GM10248 (cell line): Measurements from ENCODE around the gene KXD1.
"Not testable (repeated sequence)": the region's sequence is repeated elsewhere in the genome, so short reads cannot be mapped to it uniquely, and the experiment has no call there.

Experiments
- CTCF ChIA-PET: fragments of 300-600 bp; sonication (Branson Sonifier 250); formaldehyde crosslinking; extraction: SDS; loops from one replicate; lab custom pipeline; 2021; ENCODE audit warnings: antibody characterized with exemption; lab: Yijun Ruan, JAX
- POLR2A ChIA-PET: fragments of 350-650 bp; sonication (Branson Sonifier 250); formaldehyde crosslinking; extraction: SDS; loops from one replicate; lab custom pipeline; 2020; ENCODE audit warnings: antibody characterized with exemption; lab: Yijun Ruan, JAX
- DNase-seq: peaks from one replicate; pipeline ENCODE4 v3.0.0; 2012; ENCODE audit errors: extremely low spot score
- CTCF ChIP-seq: IDR thresholded peaks from 2 replicates; pipeline ENCODE4 v1.5.1; 2012; ENCODE audit warnings: mild to moderate bottlenecking, low read depth; ENCODE audit errors: extremely low read depth, missing control alignments, control extremely low read depth

The KXD1 gene

DNA sequence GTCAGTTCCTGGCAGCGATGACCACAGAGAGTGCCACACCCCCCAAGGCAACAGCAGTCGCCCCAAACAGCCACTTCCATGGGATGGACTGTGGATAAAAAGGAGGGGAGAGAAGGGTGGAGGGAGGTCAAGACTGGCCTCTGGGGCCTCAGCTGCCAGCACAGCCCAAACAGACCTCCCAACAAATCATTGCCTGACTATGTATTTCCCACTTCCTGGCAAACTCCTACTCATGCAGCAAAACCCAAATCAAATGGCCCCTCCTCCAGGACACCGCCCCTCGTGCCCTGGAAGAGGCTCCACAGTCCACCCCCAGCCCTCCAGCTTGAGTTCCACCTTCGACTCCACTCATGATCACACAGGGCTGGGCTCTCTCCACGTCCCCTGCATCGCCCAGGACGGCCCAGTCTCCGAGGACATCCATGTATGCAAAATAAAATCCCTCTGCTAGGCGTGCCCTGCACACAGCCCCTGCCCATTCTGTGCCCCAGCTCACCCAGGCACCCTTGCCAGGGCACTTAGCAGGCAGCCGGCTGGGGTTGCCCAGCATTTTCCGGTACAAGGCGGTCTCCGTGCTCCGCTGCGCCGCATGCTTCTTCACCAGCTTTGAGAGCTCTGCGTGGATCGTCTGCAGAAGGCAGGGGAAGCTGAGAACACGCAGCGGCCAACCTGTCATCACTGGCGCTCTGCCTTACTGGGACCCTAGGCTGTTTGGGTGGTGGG lies 25.3 kb upstream of the KXD1 start:
- ChIA-PET CTCF (interaction anchor here (7.7 kb wide), 1 partner anchor 10 kb away, joined by 43 read pairs; the partner anchor contains the start of gene ELL), POLR2A (no interaction called here)
- DNase-seq, result no peak
- no peak for TF ChIP-seq CTCF

DNA sequence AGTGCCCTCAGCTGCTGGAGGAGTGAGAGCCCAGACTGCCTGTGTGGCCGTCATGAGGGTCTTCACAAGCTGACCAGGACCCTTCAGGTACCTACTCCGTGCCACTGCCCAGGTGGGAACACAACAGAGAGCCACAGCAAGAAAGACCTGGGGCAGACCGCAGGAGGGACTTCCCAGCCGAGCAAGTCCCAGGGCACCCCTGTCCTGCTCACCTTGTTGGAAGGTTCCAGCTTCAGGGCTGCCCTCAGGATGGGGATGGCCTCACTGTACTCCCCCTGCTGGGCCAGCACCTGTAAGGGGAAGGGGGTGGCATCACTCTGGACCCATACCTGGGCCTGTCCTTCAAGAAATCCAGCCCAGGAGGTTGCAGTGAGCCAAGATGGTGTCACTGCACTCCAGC lies 24.6 kb upstream of the KXD1 start:
- DNase-seq, result no peak
- POLR2A ChIA-PET, result interaction anchor here (0.5 kb wide), 1 partner anchor 254 kb away, joined by 3 read pairs; no protein-coding TSS in a partner anchor
- CTCF ChIA-PET, result interaction anchor here (7.7 kb wide), 1 partner anchor 11 kb away, joined by 43 read pairs; the partner anchor contains the start of gene ELL
- no peak for TF ChIP-seq CTCF

DNA sequence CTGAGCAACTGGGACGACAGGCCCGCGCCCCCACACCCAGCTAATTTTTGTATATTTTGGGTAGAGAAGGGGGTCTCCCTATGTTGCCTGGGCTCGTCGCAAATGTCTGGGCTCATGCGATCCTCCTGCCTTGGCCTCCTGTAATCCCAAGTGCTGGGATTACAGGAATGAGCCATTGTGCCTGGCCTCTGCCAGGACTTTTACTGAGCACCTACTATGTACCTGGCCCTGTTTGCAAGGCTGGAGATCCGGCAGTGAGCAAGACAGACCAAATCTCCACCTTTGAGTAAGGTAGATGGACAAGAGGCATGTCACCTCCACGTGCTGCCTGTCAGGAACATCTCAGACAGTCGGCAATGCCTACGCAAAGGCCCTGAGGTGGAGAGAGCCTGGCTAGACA lies 21.2 kb upstream of the KXD1 start:
- CTCF ChIA-PET, result interaction anchor here (7.7 kb wide), 1 partner anchor 15 kb away, joined by 43 read pairs; the partner anchor contains the start of gene ELL
- no peak for DNase-seq
- POLR2A ChIA-PET, result no interaction called here
- TF ChIP-seq CTCF, result no peak

GRCh38 chr19:18537431-18537830 lies 20.2 kb upstream of the KXD1 start:
- ChIA-PET CTCF (no interaction called here), POLR2A (no interaction called here)
- no peak for DNase-seq
- no peak for TF ChIP-seq CTCF

DNA sequence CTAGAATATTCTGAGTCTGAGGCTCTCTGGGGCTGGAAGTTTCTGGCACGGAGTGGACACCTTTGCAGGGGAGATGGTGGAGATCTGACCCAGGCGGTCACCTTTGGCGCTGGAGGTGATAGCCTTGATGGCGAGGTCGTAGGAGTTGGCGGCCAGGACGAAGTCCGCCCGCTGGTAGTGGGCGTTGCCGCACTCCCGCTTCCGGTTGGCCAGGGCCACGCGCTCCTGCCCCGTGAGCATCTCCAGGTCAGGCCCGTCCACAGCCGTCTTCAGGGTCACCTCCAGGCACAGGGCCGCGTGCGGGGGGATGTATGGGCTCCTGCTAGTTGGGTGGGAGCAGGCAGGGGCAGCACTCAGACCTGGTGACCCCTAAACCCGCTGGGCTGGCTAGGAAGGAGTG lies 19.6 kb upstream of the KXD1 start:
- no peak for DNase-seq
- ChIA-PET CTCF (no interaction called here), POLR2A (no interaction called here)
- TF ChIP-seq CTCF, result no peak

DNA sequence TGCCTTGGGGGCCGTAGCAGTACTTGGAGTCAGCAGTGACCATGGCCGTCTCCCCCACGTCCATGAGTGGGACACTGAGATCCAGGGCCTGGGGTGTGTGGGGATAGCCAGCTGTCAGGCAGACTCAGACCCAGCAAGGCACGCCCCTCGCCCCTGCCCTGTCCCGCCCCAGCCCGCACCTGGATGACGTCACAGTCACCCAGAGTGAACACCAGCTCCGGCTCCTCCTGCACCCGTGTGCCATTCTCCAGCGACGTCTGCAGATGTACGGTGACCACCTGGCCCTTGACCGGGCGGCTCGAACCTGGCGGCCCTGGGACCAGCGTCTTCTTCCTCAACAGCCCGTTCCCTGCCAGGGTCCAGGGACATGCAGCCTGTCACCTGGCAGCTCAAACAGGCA lies 18.3 kb upstream of the KXD1 start:
- POLR2A ChIA-PET, result no interaction called here
- CTCF ChIA-PET, result interaction anchor here (1.1 to 1.4 kb wide), 2 partner anchors 17 to 50 kb away, joined by 3 to 4 read pairs; partner anchors contain the start of gene REX1BD
- TF ChIP-seq CTCF, result no peak
- no peak for DNase-seq

DNA sequence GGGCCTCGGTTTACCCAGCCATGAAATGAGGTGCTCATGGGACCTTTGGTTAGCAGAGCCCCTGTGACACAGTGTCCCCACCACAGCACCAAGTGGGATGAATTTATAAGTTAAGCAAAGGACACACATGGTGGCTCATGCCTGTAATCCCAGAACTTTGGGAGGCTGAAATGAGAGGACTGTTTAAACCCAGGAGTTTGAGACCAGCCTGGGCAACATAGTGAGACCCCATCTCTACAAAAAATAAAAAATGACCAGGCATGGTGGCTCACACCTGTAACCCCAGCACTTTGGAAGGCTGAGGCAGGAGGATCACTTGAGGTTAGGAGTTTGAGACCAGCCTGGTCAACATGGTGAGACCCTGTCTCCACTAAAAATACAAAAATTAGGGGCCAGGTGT lies 17.5 kb upstream of the KXD1 start:
- DNase-seq, CTCF ChIA-PET: not testable (repeated sequence)
- POLR2A ChIA-PET, result interaction anchor here (0.6 kb wide), 1 partner anchor 16 kb away, joined by 4 read pairs; no protein-coding TSS in a partner anchor
